ENCODE data around the gene PRLR.

The PRLR gene

DNA sequence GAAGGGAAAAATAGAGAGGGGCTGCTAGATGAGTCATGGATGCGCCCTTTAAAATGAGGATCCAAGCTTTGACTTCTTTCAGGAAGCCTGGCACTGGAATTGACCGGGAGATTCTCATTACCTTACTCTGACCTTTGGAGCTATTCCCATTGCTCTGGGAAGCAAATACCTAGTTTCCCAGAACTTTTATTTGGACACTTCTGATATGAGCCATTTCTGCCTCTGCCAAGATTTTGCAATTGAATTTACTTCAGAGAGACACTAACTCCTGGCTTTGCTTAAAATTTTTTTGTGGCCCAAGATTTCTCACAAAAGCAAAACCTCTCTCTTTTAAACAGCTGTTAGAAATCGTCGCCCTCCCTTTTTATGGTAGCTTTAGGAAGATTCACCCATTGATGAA lies 166.9 kb downstream of the PRLR start:
- TF ChIP-seq ZFX (IDR thresholded peaks at IDR 0.05) = no peak
- TF ChIP-seq CTCF (conservative IDR thresholded peaks at IDR 0.05) = no peak
- H3K27ac ChIP-seq = no peak overlapping the region

DNA sequence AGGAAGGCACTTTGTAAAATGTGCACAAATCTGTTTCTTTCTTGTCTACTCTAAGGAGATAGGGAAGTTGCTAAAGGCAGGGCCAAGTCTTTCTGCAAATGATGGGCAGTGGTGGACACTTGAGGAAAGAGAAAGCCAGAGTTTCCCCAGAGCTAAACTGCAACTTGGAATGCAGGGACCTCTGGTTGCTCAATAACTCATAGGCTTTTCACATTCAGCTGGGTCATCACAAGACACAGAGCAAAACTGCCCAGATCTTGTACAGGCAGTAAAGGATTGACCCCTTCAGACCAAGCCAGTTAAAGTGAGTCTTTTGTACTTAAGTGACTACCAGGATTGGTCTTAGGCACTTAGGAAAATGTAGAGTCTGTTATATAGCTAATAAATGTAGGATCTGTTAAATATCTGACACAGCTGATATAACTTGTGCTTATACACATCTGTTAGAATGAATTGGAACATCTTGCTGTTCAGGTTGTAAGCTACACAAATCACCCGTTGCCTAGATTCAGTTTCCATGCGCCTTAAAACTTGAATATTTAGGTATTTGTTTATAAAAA lies 169.0 kb downstream of the PRLR start:
- TF ChIP-seq ZFX (IDR thresholded peaks at IDR 0.05) = no peak
- no peak for TF ChIP-seq CTCF (conservative IDR thresholded peaks at IDR 0.05)
- no peak overlapping the region for H3K27ac ChIP-seq

GRCh38 chr5:35060236-35060635 lies 170.1 kb downstream of the PRLR start:
- no peak overlapping the region for H3K27ac ChIP-seq
- TF ChIP-seq ZFX (IDR thresholded peaks at IDR 0.05) = no peak

GRCh38 chr5:35059251-35059650 lies 171.0 kb downstream of the PRLR start:
- H3K27ac ChIP-seq = no peak overlapping the region
- no peak for TF ChIP-seq ZFX (IDR thresholded peaks at IDR 0.05)
- TF ChIP-seq CTCF (conservative IDR thresholded peaks at IDR 0.05) = no peak

DNA sequence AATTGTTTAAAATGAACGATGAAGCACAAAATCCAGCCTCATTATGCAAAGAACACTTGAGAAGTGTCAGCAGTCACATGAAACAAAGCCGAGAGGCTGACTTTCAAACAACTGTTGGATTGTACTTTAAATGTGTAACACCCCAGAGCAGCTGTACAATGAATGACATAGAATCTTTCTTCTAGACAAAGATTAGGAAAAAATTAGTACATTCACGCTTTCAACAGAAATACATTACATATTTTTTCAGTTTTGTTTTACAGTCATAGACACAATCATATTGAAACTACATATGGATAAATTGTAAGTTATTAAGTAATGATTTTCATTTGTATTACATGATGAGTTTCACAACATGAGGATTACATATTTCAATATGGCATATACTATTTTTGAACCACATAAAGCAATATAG lies 171.9 kb downstream of the PRLR start:
- TF ChIP-seq ZFX (IDR thresholded peaks at IDR 0.05) = no peak
- no peak for TF ChIP-seq CTCF (conservative IDR thresholded peaks at IDR 0.05)
- no peak overlapping the region for H3K27ac ChIP-seq

DNA sequence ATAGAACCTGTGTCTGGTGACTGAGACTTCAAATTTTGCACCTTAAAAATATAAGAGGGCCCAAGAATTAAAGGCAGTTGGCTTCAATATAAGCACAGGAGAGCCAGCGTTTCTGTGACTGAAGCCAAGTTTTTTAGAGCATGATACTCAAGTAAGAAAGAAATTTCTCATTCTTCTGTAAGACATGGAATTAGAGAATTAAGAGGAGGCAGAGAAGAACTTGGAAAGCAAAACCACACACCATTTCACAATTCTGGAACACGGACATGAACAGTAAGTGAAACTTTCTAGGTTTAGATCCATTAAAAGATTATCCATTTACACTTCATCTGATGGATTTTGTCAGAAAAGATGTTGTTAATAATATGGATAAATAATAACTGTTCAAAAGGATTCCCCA lies 173.6 kb downstream of the PRLR start:
- no peak overlapping the region for H3K27ac ChIP-seq
- no peak for TF ChIP-seq ZFX (IDR thresholded peaks at IDR 0.05)
- TF ChIP-seq CTCF (conservative IDR thresholded peaks at IDR 0.05) = no peak

DNA sequence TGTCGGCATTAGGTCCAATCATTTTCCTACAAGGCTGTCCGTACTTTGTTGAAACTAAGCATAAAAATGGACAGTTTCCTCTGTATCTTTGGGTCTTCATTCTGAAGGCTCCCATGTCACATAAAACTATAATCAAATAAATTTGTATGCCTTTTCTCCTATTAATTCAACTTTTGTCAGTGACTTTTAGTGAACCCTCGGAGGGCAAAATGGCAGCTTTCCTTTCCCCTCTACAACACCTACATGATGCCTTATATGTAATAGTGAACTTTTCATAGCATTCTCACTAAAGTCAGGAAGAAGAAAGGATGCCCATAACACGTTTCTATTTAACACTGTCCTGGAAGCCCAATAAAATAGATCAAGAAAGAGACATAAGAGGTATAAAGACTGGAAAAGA lies 177.4 kb downstream of the PRLR start:
- H3K27ac ChIP-seq = no peak overlapping the region
- TF ChIP-seq ZFX (IDR thresholded peaks at IDR 0.05) (no peak), CTCF (conservative IDR thresholded peaks at IDR 0.05) (no peak)

GRCh38 chr5:35050541-35051126 lies 179.7 kb downstream of the PRLR start:
- TF ChIP-seq ZFX (IDR thresholded peaks at IDR 0.05) = no peak
- no peak for TF ChIP-seq CTCF (conservative IDR thresholded peaks at IDR 0.05)
- no peak overlapping the region for H3K27ac ChIP-seq

All from C4-2B (cell line).